AG04449 (cell line): ENCODE measurements around the gene CPEB3.
"Not testable (repeated sequence)": the region's sequence is repeated elsewhere in the genome, so short reads cannot be mapped to it uniquely, and the experiment has no call there.

Experiments used
- CTCF ChIA-PET: fragments of 350-600 bp; formaldehyde crosslinking; extraction: SDS; loops from one replicate; lab custom pipeline; 2021; ENCODE audit warnings: antibody characterized with exemption; lab: Yijun Ruan, JAX
- POLR2A ChIA-PET: fragments of 400-600, 350-600 bp; formaldehyde crosslinking; extraction: SDS; loops from one replicate; lab custom pipeline; 2020; ENCODE audit warnings: antibody characterized with exemption, inconsistent platforms; lab: Yijun Ruan, JAX
- DNase-seq: peaks from one replicate; pipeline ENCODE4 v3.0.0-alpha.2; 2010; ENCODE audit warnings: low read depth, low spot score
- H3K4me3 ChIP-seq: 2 replicates; pipeline ENCODE4 v1.5.1; 2011; ENCODE audit warnings: low read depth, mild to moderate bottlenecking, control low read depth, low read length
- CTCF ChIP-seq: IDR thresholded peaks from one replicate; pipeline ENCODE4 v1.5.1; 2011; ENCODE audit warnings: mild to moderate bottlenecking, moderate library complexity, low read length, control low read depth, inconsistent platforms; ENCODE audit not compliant: insufficient read depth; ENCODE audit errors: missing control alignments

CPEB3 gene

GRCh38 chr10:92027141-92027540 is 263.7 kb downstream of the CPEB3 start:
- no peak overlapping the region for H3K4me3 ChIP-seq
- ChIA-PET POLR2A (no interaction called here), CTCF (no interaction called here)
- DNase-seq = no peak
- TF ChIP-seq CTCF = no peak

GRCh38 chr10:92025340-92025739 is 265.5 kb downstream of the CPEB3 start:
- ChIA-PET CTCF (interaction anchor here (0.6 kb wide), 1 partner anchor 1090 kb away, joined by 3 read pairs; no protein-coding TSS in a partner anchor), POLR2A (interaction anchor here (0.9 kb wide), 1 partner anchor 14 kb away, joined by 3 read pairs; no protein-coding TSS in a partner anchor)
- not testable (repeated sequence) for DNase-seq, H3K4me3 ChIP-seq

- TF ChIP-seq CTCF = no peak
- ChIA-PET POLR2A (interaction anchor here (0.9 kb wide), 1 partner anchor 13 kb away, joined by 3 read pairs; no protein-coding TSS in a partner anchor), CTCF (no interaction called here)
- no peak overlapping the region for H3K4me3 ChIP-seq
- DNase-seq = peak; percentile 23
Measured at GRCh38 chr10:92024700-92025099, 266.2 kb downstream of the CPEB3 start.

GRCh38 chr10:92014620-92015019 is 276.3 kb downstream of the CPEB3 start:
- no peak for DNase-seq
- ChIA-PET POLR2A (no interaction called here), CTCF (no interaction called here)
- H3K4me3 ChIP-seq = no peak overlapping the region
- TF ChIP-seq CTCF = no peak

- no peak for DNase-seq
- no peak for TF ChIP-seq CTCF
- no peak overlapping the region for H3K4me3 ChIP-seq
- POLR2A ChIA-PET = interaction anchor here (1.0 kb wide), 1 partner anchor 13 kb away, joined by 3 read pairs; no protein-coding TSS in a partner anchor
- CTCF ChIA-PET = no interaction called here
Measured at GRCh38 chr10:92011560-92012214, 279.2 kb downstream of the CPEB3 start.

GRCh38 chr10:92010047-92010735 is 280.7 kb downstream of the CPEB3 start:
- DNase-seq = no peak
- no peak for TF ChIP-seq CTCF
- POLR2A ChIA-PET = interaction anchor here (0.6 kb wide), 1 partner anchor 18 kb away, joined by 3 read pairs; no protein-coding TSS in a partner anchor
- CTCF ChIA-PET = interaction anchor here (0.9 kb wide), 1 partner anchor 21 kb away, joined by 3 read pairs; no protein-coding TSS in a partner anchor
- H3K4me3 ChIP-seq = no peak overlapping the region
